NCI-H2196 treated with DMSO at 0.1 percent for 48 hours (cell line): ENCODE data around the gene TRAM2.

Experiments
- DNase-seq: peaks from one replicate; lab custom pipeline; 2025; ENCODE audit not compliant: unreplicated experiment; lab: John Stamatoyannopoulos, UW

TRAM2 gene

DNA sequence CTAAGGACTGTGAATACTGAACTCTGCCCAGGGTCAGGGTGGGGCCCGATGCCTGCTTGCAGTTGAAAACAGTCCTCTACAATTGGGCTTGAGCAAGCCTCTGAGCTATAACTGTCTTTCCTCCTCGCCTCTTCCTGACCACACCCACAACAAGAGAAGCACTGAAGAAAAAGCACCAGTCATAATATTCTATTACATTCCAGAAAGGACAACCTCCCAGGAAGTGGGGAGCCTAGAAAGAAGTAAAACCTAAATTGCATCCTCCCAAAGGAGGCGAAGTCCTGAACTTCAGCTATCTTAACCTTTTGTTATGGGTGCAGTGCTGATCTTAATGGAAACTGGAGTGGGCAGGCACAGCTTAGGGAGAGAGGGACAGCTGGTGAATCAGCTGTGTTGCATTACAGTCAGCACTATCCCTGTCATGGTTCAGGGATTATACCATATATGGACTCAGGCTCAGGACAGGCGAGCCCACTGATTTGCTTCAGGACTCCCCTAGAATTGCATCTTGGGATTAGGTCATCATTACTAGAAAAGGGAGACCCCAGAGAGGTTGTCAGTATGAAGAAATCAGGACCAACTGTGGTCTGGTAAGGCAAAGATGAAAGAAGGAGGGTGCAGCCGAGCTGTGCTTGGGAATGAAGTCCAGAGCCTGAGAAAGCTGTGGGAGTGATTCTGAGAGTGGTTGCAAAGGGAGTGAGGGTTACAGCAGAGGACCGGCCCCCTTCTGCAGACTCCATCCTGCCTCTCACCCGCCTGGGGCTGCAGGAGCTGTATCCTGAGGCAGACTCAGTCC, 18.3 kb upstream of the TRAM2 start:
- DNase-seq: no peak

DNA sequence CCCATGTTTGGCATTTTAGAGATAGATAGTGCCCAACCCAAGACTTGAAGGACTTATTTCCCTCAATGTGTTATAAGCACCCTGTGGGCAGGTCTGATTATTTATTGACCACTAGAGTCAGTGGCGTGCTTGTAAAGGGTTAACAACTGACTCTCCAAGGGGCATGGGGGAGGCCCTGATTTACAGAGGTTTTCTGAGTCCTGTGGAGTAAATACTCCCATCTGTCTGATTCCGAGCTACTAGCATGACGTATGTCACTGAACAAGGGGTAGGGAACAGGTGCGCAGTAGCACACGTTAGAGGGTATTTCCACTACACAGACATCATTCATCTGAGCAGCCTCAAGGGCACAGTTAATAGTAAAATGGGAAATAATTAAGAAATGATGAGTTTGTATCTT, 17.4 kb upstream of the TRAM2 start:
- no peak for DNase-seq

GRCh38 chr6:52591832-52592231, 15.0 kb upstream of the TRAM2 start:
- no peak for DNase-seq

DNA sequence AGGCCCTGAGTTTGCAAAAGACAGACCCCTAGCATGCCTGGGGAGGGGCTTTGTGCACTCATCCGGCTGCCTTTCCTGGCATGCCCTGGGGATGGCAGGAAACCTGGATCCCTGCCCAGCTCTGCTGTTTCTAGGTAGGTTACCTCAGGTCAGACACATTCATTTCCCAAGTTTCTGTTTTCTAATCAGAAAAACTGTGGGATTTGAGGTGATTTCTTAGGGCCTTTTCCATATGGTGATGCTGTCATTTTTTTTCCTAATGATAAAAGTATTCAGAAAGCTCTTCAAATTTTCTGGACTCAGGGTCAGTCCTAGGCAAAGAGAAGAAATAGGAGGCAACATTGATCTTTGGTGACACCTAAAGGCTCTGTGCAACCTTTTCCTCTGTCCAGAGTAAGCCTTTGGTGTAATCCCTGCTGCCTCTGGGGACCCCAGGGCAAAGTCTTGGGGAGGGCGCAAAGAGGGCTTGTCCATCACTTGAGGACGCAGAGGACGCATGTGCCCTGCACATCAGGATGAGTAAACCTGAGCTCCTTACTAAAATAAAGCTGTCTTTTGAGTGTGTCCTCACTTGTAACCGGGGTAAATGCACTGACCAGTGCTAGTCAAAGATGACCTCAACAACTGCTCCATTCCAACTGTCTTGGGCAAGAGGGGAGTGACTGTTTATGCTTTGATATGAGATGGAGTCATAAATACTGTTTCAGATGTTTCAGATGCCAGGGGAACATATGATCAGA, 13.5 kb upstream of the TRAM2 start:
- DNase-seq: no peak

GRCh38 chr6:52588710-52589091, 11.8 kb upstream of the TRAM2 start:
- DNase-seq: no peak

DNA sequence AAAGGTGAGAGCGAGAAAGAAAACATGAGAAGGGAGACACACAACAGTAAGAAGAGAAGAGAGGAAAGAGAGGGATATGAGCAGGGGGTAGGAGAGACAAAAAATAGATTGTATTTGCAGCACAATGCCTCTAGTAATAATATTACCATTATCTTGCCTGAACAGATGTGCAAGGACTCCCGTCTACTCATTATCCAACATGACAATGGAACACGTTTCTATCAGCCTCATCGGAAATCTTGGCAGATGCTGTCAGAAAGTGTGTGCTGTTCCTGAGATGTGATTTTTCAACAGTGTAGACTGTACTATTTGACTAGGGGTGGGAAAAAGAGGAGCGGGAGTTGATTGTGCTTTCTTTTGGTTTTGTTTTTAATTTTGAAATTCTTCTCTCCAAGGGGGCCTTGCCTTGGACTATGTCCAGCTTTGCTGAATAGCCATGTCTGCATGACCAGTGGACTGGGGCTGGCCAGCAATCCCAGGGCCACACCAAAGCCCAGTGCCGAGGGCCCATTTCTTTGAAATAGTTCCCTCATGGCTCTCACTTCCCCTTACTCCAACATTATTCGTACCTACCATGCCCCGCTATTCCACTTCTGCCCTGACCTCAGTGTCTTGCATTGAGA, 11.3 kb upstream of the TRAM2 start:
- DNase-seq: no peak

GRCh38 chr6:52587001-52587400, 10.1 kb upstream of the TRAM2 start:
- DNase-seq: no peak

DNA sequence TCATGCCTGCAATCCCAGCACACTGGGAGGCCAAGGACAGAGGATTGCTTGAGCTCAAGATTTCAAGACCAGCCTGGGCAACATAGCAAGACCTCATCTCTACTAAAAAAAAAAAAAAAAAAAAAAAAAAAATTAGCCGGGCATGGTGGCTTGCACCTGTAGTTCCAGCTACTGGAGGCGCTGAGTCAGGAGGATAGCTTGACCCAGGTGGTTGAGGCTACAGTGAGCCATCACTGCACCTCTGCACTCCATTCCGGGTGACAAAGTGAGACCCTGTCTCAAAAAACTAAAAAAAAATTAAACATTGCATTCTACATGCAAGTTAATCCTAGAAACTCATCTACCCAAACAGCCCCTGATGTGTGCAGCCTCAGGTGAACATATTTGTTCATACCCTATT, 7.3 kb upstream of the TRAM2 start:
- no peak for DNase-seq

- DNase-seq: no peak
Measured at GRCh38 chr6:52582996-52583395, 6.1 kb upstream of the TRAM2 start.

GRCh38 chr6:52582446-52582845, 5.6 kb upstream of the TRAM2 start:
- DNase-seq: no peak

GRCh38 chr6:52580905-52581304, 4.0 kb upstream of the TRAM2 start:
- DNase-seq: no peak

- DNase-seq: no peak
Measured at GRCh38 chr6:52579006-52579660, 2.3 kb upstream of the TRAM2 start.

GRCh38 chr6:52577778-52578463, 1.1 kb upstream of the TRAM2 start:
- no peak for DNase-seq

- no peak for DNase-seq
Measured at GRCh38 chr6:52576392-52577021, 353 bp downstream of the TRAM2 start.

DNA sequence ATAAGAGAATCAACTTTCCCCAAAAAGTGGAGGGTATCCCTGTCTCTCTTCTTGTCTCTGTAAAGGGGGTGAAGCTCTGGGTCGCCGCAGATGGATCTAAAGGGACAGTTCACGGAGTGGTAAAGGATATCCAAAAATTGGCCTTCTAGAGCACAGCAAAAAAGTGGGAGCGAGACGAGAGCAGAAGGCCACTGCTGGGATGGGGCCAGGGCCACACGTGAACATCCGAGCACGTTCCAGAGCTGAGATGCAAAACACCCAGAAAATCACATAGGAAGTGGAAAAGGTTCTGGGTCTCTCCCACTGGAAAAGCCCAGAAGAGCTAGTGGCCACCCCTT, 837 bp downstream of the TRAM2 start:
- no peak for DNase-seq

DNA sequence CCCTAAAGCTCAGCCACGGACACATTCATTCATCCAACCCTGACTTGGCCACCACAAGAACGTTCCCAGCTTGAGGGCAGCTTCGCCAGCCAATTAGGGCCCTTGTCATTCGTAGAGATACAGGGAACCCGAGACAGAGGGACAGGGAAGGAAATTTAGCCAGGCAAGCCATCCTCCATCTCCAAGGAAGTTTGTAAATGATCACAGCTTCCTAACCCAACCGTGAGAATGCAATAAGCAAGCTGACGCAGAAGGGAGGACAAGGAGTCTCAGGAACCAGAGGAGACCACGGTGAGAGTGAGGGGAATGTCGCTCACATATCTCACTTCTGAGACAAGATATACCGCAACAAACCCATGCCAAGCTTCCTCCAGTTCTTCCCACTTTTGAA, 1.4 kb downstream of the TRAM2 start:
- DNase-seq: no peak

GRCh38 chr6:52574709-52575501, 2.0 kb downstream of the TRAM2 start:
- DNase-seq: no peak

GRCh38 chr6:52573295-52573694, 3.6 kb downstream of the TRAM2 start:
- DNase-seq: no peak

DNA sequence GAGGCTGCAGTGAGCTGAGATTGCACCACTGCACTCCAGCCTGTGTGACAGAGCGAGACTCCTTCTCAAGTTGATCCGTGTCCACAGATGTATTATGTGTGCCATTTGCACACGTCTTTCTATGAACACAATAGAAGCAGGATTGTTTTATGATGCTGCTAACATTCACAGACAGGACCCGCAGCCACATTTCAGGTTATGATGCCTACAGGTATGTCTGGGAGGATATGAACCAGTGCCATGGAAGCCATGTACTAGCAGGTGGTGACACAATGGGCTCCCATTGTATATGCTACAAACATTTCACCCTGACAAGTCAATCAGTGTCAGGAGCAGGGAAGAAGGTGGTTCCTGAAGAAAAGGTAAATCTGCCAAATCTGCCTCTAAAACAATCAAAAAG, 4.3 kb downstream of the TRAM2 start:
- no peak for DNase-seq
